GM21390 (cell line): Measurements from ENCODE around the gene DDX56.

ENCODE experiments used
- ATAC-seq: cut with Tn5 transposase; IDR thresholded peaks from one replicate; pipeline ENCODE4 v1.9.1; 2021; ENCODE audit not compliant: unreplicated experiment

DDX56 gene

GRCh38 chr7:44573464-44574286 lies at the start of gene DDX56:
TSS of gene DDX56 (minus strand) at chr7:44573908. CDS start at chr7:44573895, 13 bp downstream.
- ATAC-seq = peak; percentile 92

- peak; percentile 70 for ATAC-seq
These were observed 48.8 kb upstream of the DDX56 start for GRCh38 chr7:44622342-44623151.

GRCh38 chr7:44621750-44622103 lies 48.0 kb upstream of the DDX56 start:
- ATAC-seq = no peak

GRCh38 chr7:44621034-44621749 lies 47.5 kb upstream of the DDX56 start:
- ATAC-seq = no peak

GRCh38 chr7:44618753-44619152 lies 45.0 kb upstream of the DDX56 start:
- ATAC-seq = no peak

- no peak for ATAC-seq
These were observed 44.3 kb upstream of the DDX56 start for GRCh38 chr7:44618045-44618444.

GRCh38 chr7:44617225-44617890 lies 43.6 kb upstream of the DDX56 start:
- ATAC-seq = no peak

- ATAC-seq = no peak
These were observed 42.8 kb upstream of the DDX56 start for GRCh38 chr7:44616545-44616944.

- no peak for ATAC-seq
These were observed 42.1 kb upstream of the DDX56 start for GRCh38 chr7:44615793-44616192.

GRCh38 chr7:44615149-44615611 lies 41.5 kb upstream of the DDX56 start:
- ATAC-seq = no peak

GRCh38 chr7:44609829-44610228 lies 36.1 kb upstream of the DDX56 start:
- ATAC-seq = no peak

- no peak for ATAC-seq
These were observed 35.4 kb upstream of the DDX56 start for GRCh38 chr7:44608916-44609648.

- no peak for ATAC-seq
These were observed 33.7 kb upstream of the DDX56 start for GRCh38 chr7:44607141-44608068.

- peak; percentile 90 for ATAC-seq
These were observed 32.8 kb upstream of the DDX56 start, which contains the start of gene OGDH for GRCh38 chr7:44606341-44607140. TSS of gene OGDH (plus strand) at chr7:44606627. CDS start at chr7:44624344, 17,717 bp downstream.

- no peak for ATAC-seq
These were observed 31.2 kb upstream of the DDX56 start for GRCh38 chr7:44604941-44605340.

- no peak for ATAC-seq
These were observed 29.5 kb upstream of the DDX56 start for GRCh38 chr7:44603193-44603592.

GRCh38 chr7:44602576-44602910 lies 28.8 kb upstream of the DDX56 start:
- ATAC-seq = no peak

- no peak for ATAC-seq
These were observed 25.5 kb upstream of the DDX56 start for GRCh38 chr7:44599222-44599621.
